GM12892 (cell line): ENCODE data around the gene CIC.

ENCODE experiments used
- POLR2AphosphoS5 ChIP-seq: IDR thresholded peaks from 2 replicates; pipeline ENCODE4 v1.6.1; 2011; ENCODE audit warnings: low read depth, low read length, control low read depth
- TAF1 ChIP-seq: IDR thresholded peaks from 2 replicates; pipeline ENCODE4 v1.6.1; 2011; ENCODE audit warnings: low read depth, mild to moderate bottlenecking, control low read depth, low read length, borderline replicate concordance

DNA sequence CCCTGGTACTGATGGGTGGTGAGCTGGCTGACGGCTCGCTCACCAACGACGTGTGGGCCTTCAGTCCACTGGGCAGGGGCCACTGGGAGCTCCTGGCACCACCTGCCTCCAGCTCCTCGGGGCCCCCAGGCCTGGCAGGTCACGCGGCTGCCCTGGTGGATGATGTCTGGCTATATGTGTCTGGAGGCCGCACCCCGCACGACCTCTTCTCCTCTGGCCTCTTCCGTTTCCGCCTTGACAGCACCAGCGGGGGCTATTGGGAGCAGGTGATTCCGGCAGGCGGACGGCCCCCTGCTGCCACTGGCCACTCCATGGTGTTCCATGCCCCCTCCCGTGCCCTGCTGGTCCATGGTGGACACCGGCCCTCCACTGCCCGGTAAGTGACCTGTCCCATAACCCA, 66.9 kb downstream of the CIC start:
- TF ChIP-seq POLR2AphosphoS5 (no peak), TAF1 (no peak)
